ENCODE measurements around the gene ETNK1.

DNA sequence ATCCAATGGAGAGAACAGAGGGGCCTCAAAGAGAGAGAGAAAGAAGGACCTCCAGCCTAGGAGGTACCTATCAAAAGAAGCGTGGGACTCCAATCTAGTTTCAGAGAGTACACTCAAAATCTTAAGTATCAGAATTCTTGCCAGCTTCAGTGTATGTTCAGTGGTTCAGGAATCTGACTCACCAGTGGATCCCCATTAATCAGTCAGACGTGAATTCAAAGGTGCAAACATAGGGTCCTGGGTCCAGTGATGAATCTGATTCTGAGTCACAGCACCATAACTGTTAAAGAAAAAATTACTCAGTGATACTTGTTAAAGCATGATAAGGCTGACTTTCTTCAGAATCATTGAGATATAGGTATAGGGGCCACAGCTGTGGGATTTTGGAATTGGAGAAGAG lies 33.2 kb downstream of the ETNK1 start:
- TF ChIP-seq, protein P1, sequence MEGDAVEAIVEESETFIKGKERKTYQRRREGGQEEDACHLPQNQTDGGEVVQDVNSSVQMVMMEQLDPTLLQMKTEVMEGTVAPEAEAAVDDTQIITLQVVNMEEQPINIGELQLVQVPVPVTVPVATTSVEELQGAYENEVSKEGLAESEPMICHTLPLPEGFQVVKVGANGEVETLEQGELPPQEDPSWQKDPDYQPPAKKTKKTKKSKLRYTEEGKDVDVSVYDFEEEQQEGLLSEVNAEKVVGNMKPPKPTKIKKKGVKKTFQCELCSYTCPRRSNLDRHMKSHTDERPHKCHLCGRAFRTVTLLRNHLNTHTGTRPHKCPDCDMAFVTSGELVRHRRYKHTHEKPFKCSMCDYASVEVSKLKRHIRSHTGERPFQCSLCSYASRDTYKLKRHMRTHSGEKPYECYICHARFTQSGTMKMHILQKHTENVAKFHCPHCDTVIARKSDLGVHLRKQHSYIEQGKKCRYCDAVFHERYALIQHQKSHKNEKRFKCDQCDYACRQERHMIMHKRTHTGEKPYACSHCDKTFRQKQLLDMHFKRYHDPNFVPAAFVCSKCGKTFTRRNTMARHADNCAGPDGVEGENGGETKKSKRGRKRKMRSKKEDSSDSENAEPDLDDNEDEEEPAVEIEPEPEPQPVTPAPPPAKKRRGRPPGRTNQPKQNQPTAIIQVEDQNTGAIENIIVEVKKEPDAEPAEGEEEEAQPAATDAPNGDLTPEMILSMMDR (IDR thresholded peaks at IDR 0.05; ENCODE audit: low read depth, low read length): no peak
- no peak for TF ChIP-seq EZH2phosphoT487 (IDR thresholded peaks at IDR 0.05; ENCODE audit: low read depth)

All from OCI-LY3 (cell line).